ENCODE results near the gene STAU1. TPM values are rescaled to one million over a fixed set of nuclear protein-coding genes. Genes with fewer than 3 reads are reported as not detected.

STAU1 gene
- total and polyA plus RNA-seq, 4 donors: 53.5 to 89.2 (median 65.2) TPM

DNA sequence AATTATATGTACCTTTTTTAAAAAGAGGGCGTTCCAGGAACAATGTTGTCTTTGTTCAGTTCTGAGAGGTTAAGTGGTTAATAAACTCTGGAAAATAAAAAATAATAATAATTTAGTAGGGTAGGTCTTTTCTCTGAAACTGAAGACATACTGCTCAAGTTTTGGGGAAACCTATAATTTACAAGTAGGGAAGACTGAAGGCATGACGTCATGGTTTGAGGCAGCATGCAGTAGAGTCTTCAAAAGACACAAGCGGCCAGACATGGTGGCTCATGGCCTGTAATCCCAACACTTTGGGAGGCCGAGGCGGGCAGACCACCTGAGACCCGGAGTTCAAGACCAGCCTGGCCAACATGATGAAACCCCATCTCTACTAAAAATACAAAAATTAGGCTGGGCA is 14.0 kb downstream of the STAU1 start:
- peaks cover 0 to 9% (median 5%) of the 10 kb centered on the region in 4 donors for H3K4me1 ChIP-seq (ENCODE audit: control insufficient read depth in 4 of 4, insufficient read depth in 4 of 4, low read length in 3 of 4)
- no peak overlapping the region for H3K9ac ChIP-seq (ENCODE audit: low read depth in 1 of 2, low read length in 2 of 2)
- H3K27me3 ChIP-seq (ENCODE audit: control insufficient read depth in 4 of 4, insufficient read depth in 4 of 4, low read length in 3 of 4): no peaks in the 10 kb centered on the region
- TF ChIP-seq EGR1 (IDR thresholded peaks at IDR 0.05; ENCODE audit: low read depth in 2 of 2) (no peak), JUND (IDR thresholded peaks at IDR 0.05) (no peak)
- DNase-seq (ENCODE audit: low spot score): no peak
- peaks cover 2 to 10% (median 5%) of the 10 kb centered on the region in 4 donors for H3K36me3 ChIP-seq (ENCODE audit: control insufficient read depth in 4 of 4, insufficient read depth in 3 of 4, low read depth in 1 of 4, low read length in 3 of 4)
- H3K9me3 ChIP-seq (ENCODE audit: control insufficient read depth in 4 of 4, low read length in 3 of 4): no peaks in the 10 kb centered on the region
- no peak overlapping the region for H3K27ac ChIP-seq (ENCODE audit: low read depth in 1 of 2, low read length in 2 of 2)
- WGBS: 97% methylated on average over 6 of the region's 6 CpGs
- no peak overlapping the region for H3K4me3 ChIP-seq (ENCODE audit: low read depth in 1 of 3, low read length in 3 of 3)

- H3K27me3 ChIP-seq (ENCODE audit: control insufficient read depth in 4 of 4, insufficient read depth in 4 of 4, low read length in 3 of 4): no peaks in the 10 kb centered on the region
- H3K4me1 ChIP-seq (ENCODE audit: control insufficient read depth in 4 of 4, insufficient read depth in 4 of 4, low read length in 3 of 4): peaks cover 6 to 13% (median 12%) of the 10 kb centered on the region in 4 donors
- H3K4me3 ChIP-seq (ENCODE audit: low read depth in 1 of 3, low read length in 3 of 3): no peak overlapping the region
- no peak overlapping the region for H3K9ac ChIP-seq (ENCODE audit: low read depth in 1 of 2, low read length in 2 of 2)
- no peak overlapping the region for H3K27ac ChIP-seq (ENCODE audit: low read depth in 1 of 2, low read length in 2 of 2)
- DNase-seq (ENCODE audit: low spot score): no peak
- peaks cover 2 to 10% (median 3%) of the 10 kb centered on the region in 4 donors for H3K36me3 ChIP-seq (ENCODE audit: control insufficient read depth in 4 of 4, insufficient read depth in 3 of 4, low read depth in 1 of 4, low read length in 3 of 4)
- TF ChIP-seq CTCF (IDR thresholded peaks at IDR 0.05; ENCODE audit: low read depth, low read length, missing input control) (no peak), RXRA (IDR thresholded peaks at IDR 0.05) (no peak), HNF4G (IDR thresholded peaks at IDR 0.05) (no peak), FOXA2 (IDR thresholded peaks at IDR 0.05) (no peak), RAD21 (IDR thresholded peaks at IDR 0.05) (no peak), FOXA1 (IDR thresholded peaks at IDR 0.05) (no peak), JUND (IDR thresholded peaks at IDR 0.05) (no peak), REST (IDR thresholded peaks at IDR 0.05) (no peak), MAX (IDR thresholded peaks at IDR 0.05) (no peak), EGR1 (IDR thresholded peaks at IDR 0.05; ENCODE audit: low read depth in 2 of 2) (no peak), SP1 (IDR thresholded peaks at IDR 0.05) (no peak), NR2F2 (IDR thresholded peaks at IDR 0.05) (no peak), YY1 (IDR thresholded peaks at IDR 0.05) (no peak), GABPA (IDR thresholded peaks at IDR 0.05 in 1 of 2, conservative IDR thresholded peaks at IDR 0.05 in 1 of 2) (no peak), ATF3 (IDR thresholded peaks at IDR 0.05) (no peak), TAF1 (conservative IDR thresholded peaks at IDR 0.05) (no peak), ZBTB33 (IDR thresholded peaks at IDR 0.05) (no peak), HNF4A (conservative IDR thresholded peaks at IDR 0.05) (no peak)
- H3K9me3 ChIP-seq (ENCODE audit: control insufficient read depth in 4 of 4, low read length in 3 of 4): no peaks in the 10 kb centered on the region
- 33% methylated on average over 1 of the region's 1 CpG for WGBS
These were observed 15.7 kb downstream of the STAU1 start for GRCh38 chr20:49172413-49172812.

Measured in liver (tissue), 9 donors.